ENCODE measurements around the gene TMEM259. TPM values are rescaled to one million over a fixed set of nuclear protein-coding genes. Genes with fewer than 3 reads are reported as not detected.

TMEM259 gene
- total RNA-seq, 3 donors from 2014 or later, result 112 to 156 (median 153) TPM

DNA sequence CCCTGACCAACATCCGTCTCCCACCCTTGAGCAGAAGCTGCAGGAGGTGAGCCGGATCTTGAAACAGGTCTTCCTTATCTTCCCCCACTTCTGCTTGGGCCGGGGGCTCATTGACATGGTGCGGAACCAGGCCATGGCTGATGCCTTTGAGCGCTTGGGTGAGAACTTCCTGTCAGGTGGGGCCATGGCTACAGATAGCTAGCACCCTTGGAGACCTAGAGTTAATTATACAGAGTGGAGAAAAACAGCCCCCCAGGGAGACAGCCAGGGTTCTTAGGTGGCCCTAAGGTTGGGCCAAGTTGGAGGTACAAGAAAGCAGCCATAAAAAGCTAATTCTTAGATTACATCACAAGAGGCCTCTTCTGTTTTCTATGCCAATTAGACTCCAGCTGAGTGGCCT lies 37.2 kb upstream of the TMEM259 start:
- Histone ChIP-seq H3K4me1 (no peaks in the 10 kb centered on the region), H3K4me3 (no peak overlapping the region), H3K27ac (no peak overlapping the region), H3K36me3 (no peaks in the 10 kb centered on the region), H3K9me3 (peaks cover 48 to 59% of the 10 kb centered on the region in 2 donors), H3K27me3 (no peaks in the 10 kb centered on the region)
- TF ChIP-seq, protein P1, sequence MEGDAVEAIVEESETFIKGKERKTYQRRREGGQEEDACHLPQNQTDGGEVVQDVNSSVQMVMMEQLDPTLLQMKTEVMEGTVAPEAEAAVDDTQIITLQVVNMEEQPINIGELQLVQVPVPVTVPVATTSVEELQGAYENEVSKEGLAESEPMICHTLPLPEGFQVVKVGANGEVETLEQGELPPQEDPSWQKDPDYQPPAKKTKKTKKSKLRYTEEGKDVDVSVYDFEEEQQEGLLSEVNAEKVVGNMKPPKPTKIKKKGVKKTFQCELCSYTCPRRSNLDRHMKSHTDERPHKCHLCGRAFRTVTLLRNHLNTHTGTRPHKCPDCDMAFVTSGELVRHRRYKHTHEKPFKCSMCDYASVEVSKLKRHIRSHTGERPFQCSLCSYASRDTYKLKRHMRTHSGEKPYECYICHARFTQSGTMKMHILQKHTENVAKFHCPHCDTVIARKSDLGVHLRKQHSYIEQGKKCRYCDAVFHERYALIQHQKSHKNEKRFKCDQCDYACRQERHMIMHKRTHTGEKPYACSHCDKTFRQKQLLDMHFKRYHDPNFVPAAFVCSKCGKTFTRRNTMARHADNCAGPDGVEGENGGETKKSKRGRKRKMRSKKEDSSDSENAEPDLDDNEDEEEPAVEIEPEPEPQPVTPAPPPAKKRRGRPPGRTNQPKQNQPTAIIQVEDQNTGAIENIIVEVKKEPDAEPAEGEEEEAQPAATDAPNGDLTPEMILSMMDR (IDR thresholded peaks at IDR 0.05), result no peak
- TF ChIP-seq POLR2A (IDR thresholded peaks at IDR 0.05) (no peak), POLR2AphosphoS5 (IDR thresholded peaks at IDR 0.05) (no peak)
- DNase-seq (ENCODE audit: low spot score in 2 of 2), result no peak
- intact Hi-C loops (cut with DNase I; ENCODE audit: low total_unique reads), result no loop called here

DNA sequence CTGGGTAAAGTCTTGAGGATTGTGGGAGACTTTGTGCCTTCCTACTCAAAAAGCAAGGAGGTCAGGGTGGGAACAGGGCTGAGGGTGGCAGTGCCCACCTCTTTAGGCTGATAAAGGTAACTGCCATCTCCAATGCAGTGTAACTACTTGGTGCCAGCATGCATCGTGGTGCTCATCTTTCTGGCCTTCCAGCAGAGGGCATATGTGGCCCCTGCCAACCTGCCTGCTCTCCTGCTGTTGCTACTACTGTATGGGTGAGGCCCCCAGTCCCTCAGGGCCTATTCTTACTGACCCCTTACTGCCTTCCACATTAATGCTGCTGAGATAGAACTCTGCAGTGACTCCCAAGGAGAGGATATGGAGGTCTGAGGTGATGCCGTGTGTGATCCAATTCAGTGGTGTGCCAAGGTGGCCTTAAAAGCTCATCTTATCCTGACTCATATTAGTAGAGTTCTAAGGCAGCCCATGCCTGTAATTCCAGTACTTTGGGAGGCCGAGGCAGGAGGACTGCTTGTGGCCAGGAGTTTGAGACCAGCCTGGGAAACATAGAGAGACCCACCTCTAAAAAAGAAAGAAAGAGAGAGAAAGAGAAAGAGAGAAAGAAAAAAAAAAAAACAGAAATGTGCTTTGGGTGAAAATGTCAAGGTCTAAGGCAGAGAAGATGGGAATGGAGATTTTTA lies 36.4 kb upstream of the TMEM259 start:
- intact Hi-C loops (cut with DNase I; ENCODE audit: low total_unique reads), result no loop called here
- Histone ChIP-seq H3K4me1 (no peaks in the 10 kb centered on the region), H3K27me3 (no peaks in the 10 kb centered on the region), H3K27ac (no peak overlapping the region), H3K36me3 (no peaks in the 10 kb centered on the region), H3K4me3 (no peak overlapping the region), H3K9me3 (peaks cover 48 to 59% of the 10 kb centered on the region in 2 donors)
- no peak for DNase-seq (ENCODE audit: low spot score in 2 of 2)
- TF ChIP-seq POLR2A (IDR thresholded peaks at IDR 0.05) (no peak), POLR2AphosphoS5 (IDR thresholded peaks at IDR 0.05) (no peak)
- TF ChIP-seq, protein P1 (IDR thresholded peaks at IDR 0.05), result no peak

DNA sequence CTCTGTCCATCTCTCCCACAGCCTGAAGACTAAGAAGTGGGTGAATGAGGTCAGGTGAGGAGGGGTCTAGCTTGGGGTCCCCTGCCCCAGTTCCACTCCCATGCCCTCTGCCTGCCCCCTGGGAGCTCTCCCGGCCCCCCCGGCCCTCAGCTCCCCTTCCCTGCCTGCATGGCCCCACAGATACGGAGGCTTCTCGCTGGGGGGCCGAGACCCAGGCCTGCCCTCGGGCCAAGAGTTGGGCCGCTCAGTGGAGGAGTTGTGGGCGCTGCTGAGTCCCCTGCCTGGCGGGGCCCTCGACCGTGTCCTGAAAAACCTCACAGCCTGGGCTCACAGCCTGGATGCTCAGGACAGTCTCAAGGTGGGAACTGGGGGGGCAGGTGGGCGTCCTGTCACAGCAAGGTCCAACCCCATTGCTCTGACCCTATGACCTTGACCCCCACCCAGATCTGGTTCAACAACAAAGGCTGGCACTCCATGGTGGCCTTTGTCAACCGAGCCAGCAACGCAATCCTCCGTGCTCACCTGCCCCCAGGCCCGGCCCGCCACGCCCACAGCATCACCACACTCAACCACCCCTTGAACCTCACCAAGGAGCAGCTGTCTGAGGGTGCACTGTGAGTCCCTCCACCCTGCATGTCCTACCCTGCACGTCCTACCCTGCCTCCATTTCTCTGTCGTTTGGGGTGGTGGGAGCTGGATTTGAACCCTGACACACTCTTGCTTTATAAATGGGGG lies 35.1 kb upstream of the TMEM259 start:
- H3K36me3 ChIP-seq, result no peaks in the 10 kb centered on the region
- no peak overlapping the region for H3K27ac ChIP-seq
- H3K4me1 ChIP-seq, result no peaks in the 10 kb centered on the region
- DNase-seq (ENCODE audit: low spot score in 2 of 2), result no peak
- H3K4me3 ChIP-seq, result no peak overlapping the region
- peaks cover 48 to 59% of the 10 kb centered on the region in 2 donors for H3K9me3 ChIP-seq
- no peak for TF ChIP-seq POLR2AphosphoS5 (IDR thresholded peaks at IDR 0.05)
- TF ChIP-seq, protein P1 (IDR thresholded peaks at IDR 0.05), result no peak
- TF ChIP-seq POLR2A (IDR thresholded peaks at IDR 0.05), result no peak
- no peaks in the 10 kb centered on the region for H3K27me3 ChIP-seq
- intact Hi-C loops (cut with DNase I; ENCODE audit: low total_unique reads), result no loop called here

DNA sequence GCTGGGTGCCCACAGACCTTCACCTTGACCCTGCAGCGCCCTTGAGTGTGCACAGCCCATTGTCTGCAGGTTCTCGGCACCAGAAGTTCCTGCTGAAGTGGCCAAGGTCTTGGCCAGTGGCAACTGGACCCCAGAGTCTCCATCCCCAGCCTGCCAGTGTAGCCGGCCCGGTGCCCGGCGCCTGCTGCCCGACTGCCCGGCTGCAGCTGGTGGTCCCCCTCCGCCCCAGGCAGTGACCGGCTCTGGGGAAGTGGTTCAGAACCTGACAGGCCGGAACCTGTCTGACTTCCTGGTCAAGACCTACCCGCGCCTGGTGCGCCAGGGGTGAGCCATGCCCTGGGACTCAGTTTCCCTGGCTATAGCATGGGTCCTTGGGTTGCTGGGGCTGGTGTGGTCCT lies 34.1 kb upstream of the TMEM259 start:
- no peak overlapping the region for H3K27ac ChIP-seq
- no peaks in the 10 kb centered on the region for H3K4me1 ChIP-seq
- TF ChIP-seq POLR2AphosphoS5 (IDR thresholded peaks at IDR 0.05) (no peak), POLR2A (IDR thresholded peaks at IDR 0.05) (no peak)
- TF ChIP-seq, protein P1 (IDR thresholded peaks at IDR 0.05), result no peak
- no peaks in the 10 kb centered on the region for H3K36me3 ChIP-seq
- peaks cover 48 to 57% of the 10 kb centered on the region in 2 donors for H3K9me3 ChIP-seq
- intact Hi-C loops (cut with DNase I; ENCODE audit: low total_unique reads), result no loop called here
- H3K4me3 ChIP-seq, result no peak overlapping the region
- H3K27me3 ChIP-seq, result no peaks in the 10 kb centered on the region
- no peak for DNase-seq (ENCODE audit: low spot score in 2 of 2)
